HG03460 (cell line): ENCODE results near the gene SNIP1.
"Not testable (repeated sequence)": the region's sequence is repeated elsewhere in the genome, so short reads cannot be mapped to it uniquely, and the experiment has no call there.

Experiments used
- ATAC-seq: cut with Tn5 transposase; IDR thresholded peaks from one replicate; pipeline ENCODE4 v1.9.1; 2021; ENCODE audit not compliant: unreplicated experiment

The SNIP1 gene

GRCh38 chr1:37559957-37560379 is 5.9 kb upstream of the SNIP1 start:
- not testable (repeated sequence) for ATAC-seq

GRCh38 chr1:37559080-37559479 is 5.0 kb upstream of the SNIP1 start:
- no peak for ATAC-seq

- no peak for ATAC-seq
These were observed 4.3 kb upstream of the SNIP1 start for GRCh38 chr1:37558411-37558810.

GRCh38 chr1:37557402-37557801 is 3.3 kb upstream of the SNIP1 start:
- ATAC-seq = no peak

GRCh38 chr1:37556712-37557196 is 2.7 kb upstream of the SNIP1 start, which contains the start of gene DNALI1:
Gene DNALI1 (plus strand): TSS chr1:37556940. CDS start chr1:37556995, 55 bp downstream.
- ATAC-seq = no peak

- ATAC-seq = peak; percentile 14
These were observed 531 bp downstream of the SNIP1 start for GRCh38 chr1:37553598-37553926.

GRCh38 chr1:37549341-37549740 is 4.8 kb downstream of the SNIP1 start:
- no peak for ATAC-seq

GRCh38 chr1:37545019-37545418 is 9.1 kb downstream of the SNIP1 start:
- ATAC-seq = no peak

- no peak for ATAC-seq
These were observed 9.6 kb downstream of the SNIP1 start for GRCh38 chr1:37544530-37544929.

- ATAC-seq = no peak
These were observed 13.9 kb downstream of the SNIP1 start for GRCh38 chr1:37540036-37540785.

GRCh38 chr1:37539154-37539553 is 14.9 kb downstream of the SNIP1 start:
- ATAC-seq = not testable (repeated sequence)

GRCh38 chr1:37537378-37537777 is 16.7 kb downstream of the SNIP1 start:
- no peak for ATAC-seq

- no peak for ATAC-seq
These were observed 20.6 kb downstream of the SNIP1 start for GRCh38 chr1:37533317-37534093.

- ATAC-seq = not testable (repeated sequence)
These were observed 21.5 kb downstream of the SNIP1 start for GRCh38 chr1:37532418-37533156.

GRCh38 chr1:37529888-37530287 is 24.2 kb downstream of the SNIP1 start:
- not testable (repeated sequence) for ATAC-seq

- ATAC-seq = no peak
These were observed 34.5 kb downstream of the SNIP1 start for GRCh38 chr1:37519613-37520012.

GRCh38 chr1:37518929-37519328 is 35.2 kb downstream of the SNIP1 start:
- ATAC-seq = not testable (repeated sequence)

GRCh38 chr1:37518241-37518640 is 35.9 kb downstream of the SNIP1 start:
- not testable (repeated sequence) for ATAC-seq

GRCh38 chr1:37517569-37517968 is 36.5 kb downstream of the SNIP1 start:
- no peak for ATAC-seq

- no peak for ATAC-seq
These were observed 38.7 kb downstream of the SNIP1 start for GRCh38 chr1:37515185-37516034.
